CD4-positive, alpha-beta T cell treated with Interleukin-4 for 1 hour (primary cell): ENCODE measurements around the gene ZNF93.
"Not testable (repeated sequence)": the region's sequence is repeated elsewhere in the genome, so short reads cannot be mapped to it uniquely, and the experiment has no call there.

ENCODE experiments used
- DNase-seq, 2 donors: peaks; one replicate each; pipeline ENCODE4 v3.0.0-alpha.2; 2020 to 2022

The ZNF93 gene

DNA sequence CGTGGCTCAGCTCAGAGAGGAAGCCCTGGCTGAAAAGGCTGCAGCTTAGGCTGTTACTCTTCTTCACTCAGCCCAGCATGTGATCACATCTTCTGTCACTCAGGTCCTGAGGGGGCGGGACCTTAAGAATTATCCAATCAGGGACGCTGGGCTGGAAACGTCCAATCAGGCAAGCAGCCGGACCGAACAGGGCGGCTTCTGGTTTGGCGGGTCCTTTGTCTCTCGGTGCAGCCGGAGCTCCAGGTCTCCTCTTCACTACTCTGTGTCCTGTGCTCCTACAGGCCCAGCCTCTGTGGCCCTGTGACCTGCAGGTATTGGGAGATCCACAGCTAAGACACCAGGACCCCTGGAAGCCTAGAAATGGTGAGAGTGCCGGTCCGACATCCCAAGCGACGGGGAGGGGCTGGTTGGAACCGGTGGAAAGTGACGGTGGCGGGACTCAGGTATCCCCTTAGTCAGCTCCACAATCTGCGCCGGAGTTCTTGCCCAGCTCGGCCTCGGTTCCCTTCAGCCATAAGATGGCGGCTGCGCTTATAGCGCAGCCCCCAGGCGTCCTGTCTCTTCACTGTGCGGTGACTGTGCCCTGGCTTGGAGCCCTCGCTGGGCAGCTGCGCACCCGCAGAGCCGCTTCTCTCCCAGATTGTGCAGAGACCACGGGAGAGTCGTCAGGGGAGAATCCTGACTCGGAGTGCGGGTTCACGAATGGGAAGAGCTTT, at the start of gene ZNF93:
Gene ZNF93 (plus strand): TSS at position 218 of the 716 bp plus-strand sequence. CDS start 143 bp downstream, at position 361.
- peak; percentile 94 to 95 for DNase-seq

DNA sequence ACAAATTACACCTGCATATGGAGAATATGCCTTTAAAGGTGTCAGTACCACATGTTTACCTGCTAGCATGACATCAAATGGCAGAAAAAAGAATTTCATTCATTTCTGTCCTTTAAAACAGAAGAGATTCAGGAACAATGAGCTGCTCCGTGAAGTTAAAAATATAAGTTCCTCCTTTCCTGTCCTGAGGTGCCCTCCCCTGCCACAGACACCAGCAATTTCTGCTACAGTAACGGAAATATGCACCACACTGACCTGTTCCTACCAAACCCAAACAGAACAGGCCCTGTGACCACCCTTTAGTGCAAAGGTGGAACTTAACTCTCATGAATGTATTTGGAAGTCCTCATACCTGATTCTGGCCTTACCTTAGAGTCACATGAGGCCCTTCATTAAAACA, 49.0 kb upstream of the ZNF93 start:
- DNase-seq = not testable (repeated sequence)

DNA sequence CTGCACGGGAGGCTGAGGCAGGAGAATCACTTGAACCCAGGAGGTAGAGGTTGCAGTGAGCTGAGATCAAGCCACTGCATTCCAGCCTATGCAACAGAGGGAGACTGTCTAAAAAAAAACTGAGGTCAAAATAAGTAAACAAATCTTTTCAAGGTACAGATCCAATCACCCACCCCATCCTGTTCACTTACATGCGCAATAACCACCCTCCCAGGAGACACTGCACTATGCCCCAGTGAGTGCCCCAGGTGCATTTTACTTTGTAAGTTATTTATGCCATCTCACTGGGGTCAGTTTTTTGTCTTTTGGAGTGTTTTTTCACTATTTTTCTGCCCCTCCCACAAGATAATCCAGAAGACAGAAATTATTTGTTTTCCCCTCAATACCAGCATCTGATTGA, 42.0 kb upstream of the ZNF93 start:
- no peak for DNase-seq

DNA sequence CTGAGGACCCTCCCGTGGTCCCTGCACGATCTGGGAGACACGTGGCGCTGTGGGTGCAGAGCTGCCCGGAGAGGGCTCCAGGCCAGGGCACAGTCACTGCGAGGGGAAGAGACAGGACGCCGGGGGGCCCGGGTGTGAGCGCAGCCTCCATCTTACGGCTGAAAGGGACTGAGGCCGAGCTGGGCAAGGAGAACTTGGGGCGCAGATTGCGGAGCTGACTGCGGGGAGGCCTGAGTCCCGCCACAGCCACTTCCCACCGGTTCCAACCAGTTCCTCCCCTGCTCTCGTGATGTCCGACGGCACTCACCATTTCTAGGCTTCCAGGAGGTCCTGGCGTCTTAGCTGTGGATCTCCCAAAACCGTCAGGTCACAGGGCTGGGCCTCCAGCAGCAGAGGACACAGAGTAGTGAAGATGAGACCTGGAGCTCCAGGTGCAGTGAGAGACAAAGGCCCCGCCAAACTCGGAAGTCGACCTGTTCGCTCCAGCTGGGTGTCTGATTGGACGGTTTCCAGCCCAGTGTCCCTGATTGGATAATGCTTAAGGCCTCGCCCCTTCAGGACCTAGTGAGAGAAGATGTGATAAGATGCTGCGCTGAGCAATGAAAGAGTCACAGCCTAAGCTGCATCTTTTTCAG, 39.9 kb upstream of the ZNF93 start:
- peak; percentile 66 to 82 for DNase-seq

DNA sequence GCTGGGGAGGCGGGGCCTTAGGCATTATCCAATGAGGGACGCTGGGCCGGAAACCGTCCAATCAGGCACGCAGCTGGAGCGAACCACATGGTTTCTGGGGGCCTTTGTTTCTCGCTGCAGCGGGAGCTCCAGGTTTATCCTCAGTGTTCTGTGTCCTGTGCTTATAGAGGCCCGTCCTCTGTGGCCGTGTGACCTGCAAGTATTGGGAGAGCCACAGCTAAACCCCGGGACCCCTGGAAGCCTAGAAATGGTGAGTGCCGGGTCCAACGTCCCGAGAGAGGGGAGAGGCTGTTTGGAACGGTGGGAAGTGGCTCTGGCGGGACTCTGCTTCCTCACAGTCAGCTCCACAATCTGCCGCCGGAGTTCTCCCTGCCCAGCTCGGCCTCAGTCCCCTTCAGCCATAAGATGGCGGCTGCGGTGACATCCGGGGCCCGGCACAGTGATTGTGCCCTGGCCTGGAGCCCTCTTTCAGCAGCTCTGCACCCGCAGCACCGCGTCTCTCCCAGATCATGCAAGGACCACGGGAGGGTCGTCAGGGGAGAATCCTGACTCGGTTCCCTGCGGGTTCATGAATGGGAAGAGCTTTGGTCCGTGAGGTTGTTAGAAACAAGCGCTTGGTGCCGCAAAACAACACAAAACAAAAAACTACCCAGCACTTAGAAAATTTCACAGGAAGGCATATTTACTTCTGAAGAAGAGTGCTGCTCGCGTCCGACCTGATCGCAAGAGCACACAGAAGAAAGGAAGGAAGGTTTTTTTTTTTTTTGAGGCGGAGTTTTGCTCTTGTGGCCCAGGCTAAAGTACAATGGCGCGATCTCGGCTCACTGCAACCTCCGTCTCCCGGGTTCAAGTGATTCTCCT, 34.8 kb upstream of the ZNF93 start, which contains the start of gene ZNF253:
Gene ZNF253 (plus strand): TSS at position 133 of the 861 bp plus-strand sequence. CDS start 115 bp downstream, at position 248.
- DNase-seq = peak; percentile 94

DNA sequence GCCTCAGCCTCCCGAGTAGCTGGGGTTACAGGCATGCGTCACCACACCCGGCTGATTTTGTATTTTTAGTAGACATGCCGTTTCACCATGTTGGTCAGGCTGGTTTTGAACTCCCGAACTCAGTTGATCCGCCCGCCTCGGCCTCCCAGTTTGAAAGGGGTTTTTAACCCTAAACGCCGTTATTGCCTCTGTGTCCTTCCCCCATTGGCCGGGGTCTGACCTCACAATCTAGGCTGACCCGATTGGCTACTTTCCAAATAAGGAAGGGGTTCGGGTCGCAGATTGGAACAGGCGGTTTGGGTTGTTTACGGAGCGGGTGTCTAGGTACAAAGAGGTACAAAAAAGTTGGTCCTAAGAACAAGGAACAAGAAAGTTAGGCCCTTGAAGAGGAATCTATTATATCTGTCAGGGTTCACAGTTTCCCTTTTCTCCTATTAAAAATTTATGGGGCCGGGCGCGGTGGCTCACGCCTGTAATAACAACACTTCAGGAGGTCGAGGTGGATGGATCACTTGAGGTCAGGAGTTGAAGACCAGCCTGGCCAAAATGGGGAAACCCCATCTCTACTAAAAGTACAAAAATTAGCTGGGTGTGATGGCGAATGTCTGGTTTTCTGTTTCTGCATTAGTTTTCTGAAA, 34.0 kb upstream of the ZNF93 start:
- peak; percentile 75 to 76 for DNase-seq

DNA sequence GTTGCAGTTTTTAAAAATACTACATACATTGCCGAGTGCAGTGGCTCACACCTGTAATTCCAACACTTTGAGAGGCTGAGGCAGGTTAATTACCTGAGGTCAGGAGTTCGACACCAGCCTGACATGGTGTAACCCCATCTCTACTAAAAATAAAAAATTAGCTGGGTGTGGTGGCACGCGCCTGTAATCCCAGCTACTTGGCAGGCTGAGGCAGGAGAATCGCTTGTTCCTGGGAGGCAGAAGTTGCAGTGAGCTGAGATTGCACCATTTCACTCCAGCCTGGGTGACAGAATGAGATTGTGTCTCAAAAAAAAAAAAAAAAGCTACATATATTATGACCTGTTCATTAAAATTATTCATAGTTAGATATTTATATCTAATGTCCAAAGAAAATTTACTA, 30.7 kb upstream of the ZNF93 start:
- DNase-seq = not testable (repeated sequence)

DNA sequence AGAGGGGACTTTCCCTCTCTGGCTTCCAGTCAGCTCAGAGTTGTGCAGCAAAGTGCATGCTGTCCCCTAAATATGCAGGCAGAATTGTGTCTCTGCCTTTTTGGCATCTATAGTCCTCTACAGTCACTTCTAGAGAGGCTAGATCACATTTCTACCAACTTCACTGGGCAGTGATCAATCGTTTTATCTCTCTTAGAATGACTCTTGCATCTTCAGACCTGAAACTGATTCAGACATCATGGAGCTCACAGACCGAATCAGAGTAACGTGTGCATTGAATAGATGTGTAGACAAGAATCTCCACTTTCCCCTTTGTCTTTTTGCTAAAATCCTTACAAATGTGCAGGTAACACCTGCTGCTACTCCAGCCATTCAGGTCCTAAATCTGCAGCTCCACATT, 28.8 kb upstream of the ZNF93 start:
- DNase-seq = no peak

DNA sequence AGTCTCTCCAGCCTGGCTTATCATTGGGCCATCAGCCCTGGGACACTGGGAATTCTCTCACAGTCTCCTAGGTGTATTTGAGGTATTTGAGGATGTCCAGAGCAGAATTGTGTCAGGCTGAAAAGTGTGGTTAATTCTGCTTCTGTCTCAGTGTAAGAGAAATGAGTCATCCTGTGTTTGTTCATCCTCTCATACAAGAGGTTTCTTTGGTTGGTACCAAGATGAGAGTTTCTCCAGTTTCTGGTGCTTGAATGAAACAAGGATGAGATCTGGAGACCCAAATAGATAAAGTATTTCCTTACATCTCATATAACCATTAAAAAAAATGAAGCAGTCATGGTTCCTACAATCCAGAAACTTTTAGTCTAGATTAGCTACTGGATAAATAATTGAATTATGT, 27.4 kb upstream of the ZNF93 start:
- no peak for DNase-seq

DNA sequence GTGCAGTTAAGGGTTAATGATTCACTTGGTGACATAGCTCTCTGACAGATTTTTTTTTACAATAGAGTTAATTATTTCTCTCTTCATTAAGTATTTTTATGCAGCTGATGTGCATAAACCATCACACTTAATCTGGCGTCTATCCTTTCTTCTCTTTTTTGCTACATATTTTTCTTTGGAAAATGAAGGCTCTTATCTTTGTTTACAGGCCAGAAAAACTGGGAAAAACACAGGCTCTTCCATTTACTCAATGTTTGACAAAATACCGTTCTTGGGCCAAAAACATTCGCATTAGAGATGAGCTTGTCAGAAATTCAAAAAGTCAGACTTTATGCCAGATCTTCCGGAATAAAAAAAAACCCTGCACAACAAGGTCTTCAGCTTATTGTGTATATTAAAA, 23.0 kb upstream of the ZNF93 start:
- DNase-seq = no peak

DNA sequence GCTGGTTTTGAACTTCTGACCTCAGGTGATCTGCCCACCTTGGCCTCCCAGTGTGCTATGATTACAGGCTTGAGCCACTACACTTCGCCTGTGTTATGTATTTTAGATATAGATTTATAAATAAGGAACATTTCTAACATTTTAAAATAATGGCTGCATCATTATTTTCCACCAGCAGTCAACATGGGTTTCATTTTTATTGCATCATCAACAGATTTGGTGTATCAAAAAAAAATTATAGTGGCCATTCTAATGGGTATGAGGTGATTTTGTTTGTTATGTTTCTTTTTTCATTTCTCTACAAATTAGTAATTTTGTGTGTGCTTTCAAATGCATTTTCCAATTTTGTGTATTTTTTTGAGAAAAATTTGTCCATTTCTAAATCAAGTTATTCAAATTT, 16.2 kb upstream of the ZNF93 start:
- no peak for DNase-seq

DNA sequence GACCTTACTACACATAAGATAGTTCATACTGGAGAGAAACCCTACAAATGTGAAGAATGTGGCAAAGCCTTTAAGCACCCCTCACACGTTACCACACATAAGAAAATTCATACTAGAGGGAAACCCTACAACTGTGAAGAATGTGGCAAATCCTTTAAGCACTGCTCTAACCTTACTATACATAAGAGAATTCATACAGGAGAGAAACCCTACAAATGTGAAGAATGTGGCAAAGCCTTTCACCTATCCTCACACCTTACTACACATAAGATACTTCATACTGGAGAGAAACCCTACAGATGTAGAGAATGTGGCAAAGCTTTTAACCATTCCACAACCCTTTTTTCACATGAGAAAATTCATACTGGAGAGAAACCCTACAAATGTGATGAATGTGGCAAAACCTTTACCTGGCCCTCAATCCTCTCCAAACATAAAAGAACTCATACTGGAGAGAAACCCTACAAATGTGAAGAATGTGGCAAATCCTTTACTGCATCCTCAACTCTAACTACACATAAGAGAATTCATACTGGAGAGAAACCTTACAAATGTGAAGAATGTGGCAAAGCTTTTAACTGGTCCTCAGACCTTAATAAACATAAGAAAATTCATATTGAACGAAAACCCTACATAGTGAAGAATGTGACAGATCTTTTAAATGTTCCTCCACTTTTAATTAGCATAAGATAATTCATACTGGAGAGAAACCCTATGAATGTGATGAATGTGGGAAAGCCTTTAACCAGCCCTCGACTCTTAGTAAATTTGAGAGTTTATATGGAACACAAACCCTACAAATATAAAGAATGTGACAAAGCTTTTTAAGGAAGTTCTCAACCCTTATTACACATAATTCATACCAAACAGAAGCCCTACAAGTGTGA, 8.4 kb upstream of the ZNF93 start:
- DNase-seq = not testable (repeated sequence)

DNA sequence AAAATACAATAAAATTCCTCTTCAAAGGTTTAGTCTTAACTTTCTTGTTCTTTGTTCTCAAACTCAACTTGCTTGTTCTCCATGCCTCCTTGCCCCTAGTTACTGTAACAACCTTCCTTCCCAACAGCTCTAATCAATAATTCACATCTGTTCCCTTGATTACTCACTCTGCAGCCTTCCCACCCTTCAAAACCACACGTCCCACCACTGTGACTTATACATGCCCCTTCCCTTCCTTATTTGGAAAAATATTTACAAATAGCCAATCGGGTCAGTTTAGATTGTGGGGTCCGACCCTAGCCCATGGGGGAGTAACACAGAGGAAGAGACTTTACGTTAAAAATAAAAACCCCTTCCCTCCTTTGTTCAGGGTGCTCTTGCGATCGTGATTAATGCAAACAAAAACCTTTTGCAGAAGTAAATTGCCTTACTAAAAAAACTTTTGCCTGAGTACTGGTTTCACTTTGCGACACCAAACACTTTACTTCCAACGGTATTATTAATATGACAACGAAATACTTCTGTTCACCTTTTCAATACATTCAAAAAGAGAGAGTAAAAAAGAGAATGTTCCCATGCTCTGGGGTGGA, 512 bp upstream of the ZNF93 start:
- DNase-seq = no peak

DNA sequence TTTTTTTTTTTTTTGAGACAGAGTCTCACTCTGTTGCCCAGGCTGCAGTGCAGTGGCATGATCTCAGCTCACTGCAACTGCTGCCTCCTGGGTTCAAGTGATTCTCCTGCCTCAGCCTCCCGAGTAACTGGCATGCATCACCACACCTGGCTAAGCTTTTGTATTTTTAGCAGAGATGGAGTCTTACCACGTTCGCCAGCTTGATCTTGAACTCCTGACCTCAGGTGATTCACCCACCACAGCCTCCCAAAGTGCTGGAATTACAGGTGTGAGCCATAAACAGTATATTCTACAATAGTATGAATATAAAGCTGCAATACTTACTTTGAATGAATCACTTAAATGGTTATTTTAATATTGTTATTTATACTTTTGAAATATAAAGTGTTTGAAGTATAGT, 6.8 kb downstream of the ZNF93 start:
- not testable (repeated sequence) for DNase-seq

DNA sequence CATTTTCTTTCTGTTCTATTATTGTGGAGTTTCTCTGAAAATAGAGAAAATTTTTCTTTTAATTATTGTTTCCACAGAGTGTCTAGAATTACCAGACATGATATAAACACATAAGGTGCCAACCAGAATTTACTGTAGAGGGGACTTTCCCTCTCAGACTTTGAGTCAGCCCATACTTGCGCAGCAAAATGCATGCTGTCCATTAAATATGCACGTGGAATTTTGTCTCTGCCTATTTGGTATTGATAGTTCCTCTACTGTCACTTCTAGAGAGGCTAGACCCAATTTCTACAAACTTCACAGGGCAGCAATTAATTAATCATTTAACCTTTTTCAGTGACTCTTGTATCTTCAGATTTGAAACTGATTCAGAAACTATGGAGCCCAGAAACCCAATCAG, 8.9 kb downstream of the ZNF93 start:
- no peak for DNase-seq

DNA sequence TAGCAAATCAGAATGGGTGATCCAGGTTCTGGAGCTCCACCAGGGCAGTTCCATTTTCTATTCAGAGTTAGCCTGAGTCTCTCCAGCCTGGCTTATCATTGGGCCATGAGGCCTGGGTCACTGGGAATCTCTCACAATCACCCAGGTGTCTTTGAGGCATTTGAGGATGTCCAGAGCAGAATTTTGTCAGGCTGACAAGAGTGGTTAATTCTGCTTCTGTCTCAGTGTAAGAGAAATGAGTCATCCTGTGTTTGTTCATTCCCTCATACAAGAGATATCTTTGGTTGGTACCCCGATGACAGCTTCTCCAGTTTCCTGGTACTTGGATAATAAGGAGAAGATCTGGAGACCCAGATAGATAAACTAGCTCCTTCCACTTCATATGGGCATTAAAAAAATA, 10.4 kb downstream of the ZNF93 start:
- DNase-seq = no peak

DNA sequence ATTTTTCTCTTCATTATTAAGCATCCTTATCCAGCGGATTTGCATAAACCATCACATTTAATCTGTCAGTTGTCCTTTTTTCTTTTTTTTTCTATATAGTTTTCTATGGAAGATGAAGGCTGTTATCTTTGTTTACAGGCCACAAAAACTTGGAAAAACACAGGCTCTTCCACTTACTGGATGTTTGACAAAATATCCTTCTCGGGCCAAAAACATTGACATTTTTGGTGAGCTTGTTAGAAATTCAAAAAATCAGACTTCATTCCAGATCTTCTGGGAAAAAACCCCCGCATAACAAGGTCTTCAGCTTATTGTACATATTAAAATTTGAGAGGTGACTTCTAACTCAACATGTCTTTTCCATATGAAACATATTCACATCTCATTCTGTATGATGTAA, 13.8 kb downstream of the ZNF93 start:
- DNase-seq = no peak

DNA sequence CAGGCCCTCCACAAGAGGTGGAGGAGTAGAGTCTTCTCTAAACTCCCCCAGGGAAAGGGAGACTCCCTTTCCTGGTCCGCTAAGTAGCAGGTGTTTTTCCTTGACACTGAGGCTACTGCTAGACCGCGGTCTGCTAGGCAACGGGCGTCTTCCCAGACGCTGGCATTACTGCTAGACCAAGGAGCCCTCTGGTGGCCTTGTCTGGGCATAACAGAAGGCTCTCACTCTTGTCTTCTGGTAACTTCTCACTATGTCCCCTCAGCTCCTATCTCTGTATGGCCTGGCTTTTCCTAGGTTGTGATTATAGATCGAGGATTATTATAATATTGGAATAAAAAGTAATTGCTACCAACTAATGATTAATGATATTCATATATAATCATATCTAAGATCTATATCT, 29.7 kb downstream of the ZNF93 start:
- peak; percentile 20 to 24 for DNase-seq

DNA sequence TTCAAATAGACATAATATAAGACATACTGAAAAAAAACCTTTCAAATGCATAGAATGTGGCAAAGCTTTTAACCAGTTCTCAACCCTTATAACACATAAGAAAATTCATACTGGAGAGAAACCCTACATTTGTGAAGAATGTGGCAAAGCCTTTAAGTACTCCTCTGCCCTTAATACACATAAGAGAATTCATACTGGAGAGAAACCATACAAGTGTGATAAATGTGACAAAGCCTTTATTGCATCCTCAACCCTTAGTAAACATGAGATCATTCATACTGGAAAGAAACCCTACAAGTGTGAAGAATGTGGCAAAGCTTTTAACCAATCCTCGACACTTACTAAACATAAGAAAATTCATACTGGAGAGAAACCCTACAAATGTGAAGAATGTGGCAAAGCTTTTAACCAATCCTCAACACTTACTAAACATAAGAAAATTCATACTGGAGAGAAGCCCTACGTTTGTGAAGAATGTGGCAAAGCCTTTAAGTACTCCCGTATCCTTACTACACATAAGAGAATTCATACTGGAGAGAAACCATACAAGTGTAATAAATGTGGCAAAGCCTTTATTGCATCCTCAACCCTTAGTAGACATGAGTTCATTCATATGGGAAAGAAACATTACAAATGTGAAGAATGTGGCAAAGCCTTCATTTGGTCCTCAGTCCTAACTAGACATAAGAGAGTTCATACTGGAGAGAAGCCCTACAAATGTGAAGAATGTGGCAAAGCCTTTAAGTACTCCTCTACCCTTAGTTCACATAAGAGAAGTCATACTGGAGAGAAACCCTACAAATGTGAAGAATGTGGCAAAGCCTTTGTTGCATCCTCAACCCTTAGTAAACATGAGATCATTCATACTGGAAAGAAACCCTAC, 32.9 kb downstream of the ZNF93 start:
- not testable (repeated sequence) for DNase-seq

DNA sequence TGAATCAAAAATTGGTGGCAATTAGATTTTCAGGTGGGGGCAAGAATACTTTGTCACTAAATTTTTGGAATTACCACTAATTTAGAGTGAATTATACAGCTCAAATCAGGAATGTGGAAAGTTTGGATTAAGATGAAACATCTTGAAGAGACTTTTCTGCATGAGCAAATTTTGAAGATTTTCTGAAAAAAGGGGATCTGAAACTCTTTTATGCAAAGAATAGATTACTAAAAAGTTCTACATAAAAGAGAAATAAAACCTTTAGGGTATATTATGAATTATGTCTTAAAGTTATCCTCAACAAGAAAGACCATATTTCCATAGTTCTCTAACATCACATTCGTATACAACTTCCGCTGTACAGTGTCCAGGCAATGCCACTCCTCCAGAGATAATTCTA, 36.7 kb downstream of the ZNF93 start:
- no peak for DNase-seq

DNA sequence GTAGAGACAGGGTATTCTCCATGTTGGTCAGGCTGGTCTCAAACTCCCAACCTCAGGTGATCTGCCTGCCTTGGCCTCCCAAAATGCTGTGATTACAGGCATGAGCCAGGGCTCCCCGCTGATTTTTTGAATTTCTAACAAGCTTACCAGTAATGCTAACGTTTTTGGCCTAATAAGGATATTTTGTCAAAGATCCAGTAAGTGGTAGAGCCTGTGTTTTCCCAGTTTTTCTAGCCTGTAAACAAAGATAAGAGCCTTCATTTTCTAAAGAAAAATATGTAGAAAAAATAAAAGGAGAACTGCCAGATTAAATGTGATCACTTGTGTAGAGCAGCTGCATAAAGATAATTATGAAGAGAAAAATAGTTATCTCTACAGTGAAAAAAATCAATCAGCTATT, 37.7 kb downstream of the ZNF93 start:
- DNase-seq = no peak
